H1 (cell line): ENCODE results near the gene PRX. TPM values are rescaled to one million over a fixed set of nuclear protein-coding genes. Genes with fewer than 3 reads are reported as not detected.

ENCODE experiments used
- BACH1 ChIP-seq: IDR thresholded peaks from 2 replicates; pipeline ENCODE4 v1.6.1; 2012; ENCODE audit warnings: low read length, improper control_type of control experiment
- BRCA1 ChIP-seq: IDR thresholded peaks from 2 replicates; pipeline ENCODE4 v1.6.1; 2012; ENCODE audit warnings: low read depth, low read length, improper control_type of control experiment
- CREB1 ChIP-seq: IDR thresholded peaks from 2 replicates; pipeline ENCODE4 v1.6.1; 2012; ENCODE audit warnings: inconsistent platforms
- EP300 ChIP-seq, 2 experiments: IDR thresholded peaks; 1 replicate in 1 of 2; 2 replicates in 1 of 2; pipeline ENCODE4 v1.6.1; 2011 to 2012; ENCODE audit warnings: low read depth in 2 of 2, low read length in 2 of 2, mild to moderate bottlenecking in 2 of 2, borderline replicate concordance in 1 of 2, inconsistent platforms in 1 of 2, moderate library complexity in 1 of 2
- HDAC6 ChIP-seq: IDR thresholded peaks from one replicate; pipeline ENCODE4 v1.7.1; 2012; ENCODE audit warnings: low read depth, mild to moderate bottlenecking, inconsistent platforms, low read length, moderate library complexity
- polyA plus RNA-seq, 7 experiments: library from polyadenylated mRNA; depleted of rRNA in 3 of 7; stranded (reverse) in 5 of 7; unstranded in 2 of 7; fragments of >200 nt in 5 of 7; fragments of 200-250 nt in 2 of 7; gene quantifications; 1 replicate in 5 of 7; 2 replicates in 1 of 7; 4 replicates in 1 of 7; pipeline versions ENCODE4 v1.2.1 to v1.2.3, GENCODE V29; 2011 to 2013; ENCODE audit warnings: missing spikeins in 2 of 7, mixed read lengths in 2 of 7
- total RNA-seq: library from RNA; stranded (reverse); fragmentation: NEBNext Ultra II Directional; extraction: Animal tissue kit (Norgen Biotek cat#: 25700); gene quantifications from 2 replicates; pipeline ENCODE4 v1.2.1, GENCODE V29; 2021
- TF ChIP-seq, protein P1 (sequence below): IDR thresholded peaks from 2 replicates; pipeline ENCODE4 v1.6.1; 2011; ENCODE audit warnings: low read length, improper control_type of control experiment

The PRX gene
- total and polyA plus RNA-seq, 2 of the 8 experiments (the other 6 are each of a cell fraction or from before 2014, with no cell fraction given) = 2.8 to 5.8 TPM

DNA sequence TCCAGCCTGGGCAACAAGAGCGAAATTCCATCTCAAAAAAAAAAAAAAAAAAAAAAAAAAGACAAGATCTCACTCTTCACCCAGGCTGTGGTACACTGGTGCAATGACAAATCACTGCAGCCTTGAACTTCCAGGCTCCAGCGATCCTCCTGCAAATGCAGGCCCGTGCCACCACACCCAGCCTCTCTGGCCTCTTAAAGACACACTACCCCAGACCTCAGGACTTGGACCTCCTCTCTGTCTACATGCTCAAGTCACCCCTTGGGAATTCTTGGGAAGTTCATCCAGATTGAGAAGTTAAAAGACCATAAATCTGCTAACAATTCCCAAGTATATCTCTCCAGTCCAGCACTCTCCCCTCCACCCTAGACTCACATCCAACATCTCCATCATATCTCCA lies 12.6 kb downstream of the PRX start (continued):
- TF ChIP-seq EP300 (IDR thresholded peaks at IDR 0.05; ENCODE audit: borderline replicate concordance in 1 of 2, low read depth in 2 of 2, low read length in 2 of 2) = no peak
- no peak for TF ChIP-seq HDAC6
- TF ChIP-seq BRCA1 = no peak
- TF ChIP-seq, protein P1, sequence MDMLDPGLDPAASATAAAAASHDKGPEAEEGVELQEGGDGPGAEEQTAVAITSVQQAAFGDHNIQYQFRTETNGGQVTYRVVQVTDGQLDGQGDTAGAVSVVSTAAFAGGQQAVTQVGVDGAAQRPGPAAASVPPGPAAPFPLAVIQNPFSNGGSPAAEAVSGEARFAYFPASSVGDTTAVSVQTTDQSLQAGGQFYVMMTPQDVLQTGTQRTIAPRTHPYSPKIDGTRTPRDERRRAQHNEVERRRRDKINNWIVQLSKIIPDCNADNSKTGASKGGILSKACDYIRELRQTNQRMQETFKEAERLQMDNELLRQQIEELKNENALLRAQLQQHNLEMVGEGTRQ = no peak
- TF ChIP-seq BACH1 = no peak
- TF ChIP-seq CREB1 = no peak
